ENCODE results near the gene DYNLT4.

DNA sequence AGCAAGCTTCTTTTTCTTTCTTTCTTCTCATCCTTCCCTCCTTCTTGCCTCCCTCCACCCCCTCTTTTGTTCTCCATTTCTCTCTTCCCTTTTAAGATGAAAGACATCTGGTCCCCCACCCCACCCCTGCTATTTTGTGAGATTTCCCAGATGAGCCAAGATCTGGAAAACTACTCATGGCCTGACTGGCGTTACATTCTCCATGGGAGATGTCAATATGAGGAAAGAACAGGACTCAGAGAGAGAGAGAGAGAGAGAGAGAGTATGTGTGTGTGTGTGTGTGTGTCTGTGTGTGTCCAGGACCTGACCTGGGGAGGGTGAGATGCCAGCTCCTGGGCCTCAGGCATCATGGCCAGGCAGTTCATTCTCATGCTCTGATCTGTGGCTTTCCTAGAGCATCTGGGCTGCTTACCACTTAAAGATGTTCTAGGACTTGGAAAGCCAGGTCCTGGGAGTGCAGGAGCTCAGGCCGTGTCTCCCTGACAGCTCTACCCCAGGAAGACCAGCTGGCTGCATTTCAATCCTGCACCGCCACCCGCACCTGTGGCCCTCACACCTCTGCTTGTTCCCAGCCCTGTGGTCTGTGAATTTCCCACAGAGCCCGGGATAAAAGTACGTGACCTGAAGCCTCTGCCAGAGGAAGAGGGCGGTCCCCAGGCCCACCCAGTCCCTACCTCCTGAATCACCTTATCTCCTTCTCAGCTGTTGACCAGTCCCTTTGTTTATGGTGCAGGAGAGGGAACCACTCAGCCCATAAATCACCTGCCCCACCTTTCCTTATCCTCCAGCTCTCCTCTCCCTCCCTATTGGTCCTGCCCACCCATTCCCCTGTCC is 16.0 kb downstream of the DYNLT4 start:
- TF ChIP-seq CTCF (optimal IDR thresholded peaks at IDR 0.05 in 1 of 3, IDR thresholded peaks at IDR 0.05 in 1 of 3, conservative IDR thresholded peaks at IDR 0.05 in 1 of 3; ENCODE audit: extremely low read depth in 1 of 3, insufficient read depth in 2 of 3, low read length in 3 of 3) (no peak), EZH2 (IDR thresholded peaks at IDR 0.05; ENCODE audit: low read length) (no peak)
